GM12864 (cell line): ENCODE data around the gene SORCS2.

Source experiments
- DNase-seq: peaks from one replicate; pipeline ENCODE4 v3.0.0-alpha.2; 2011; ENCODE audit warnings: low read depth
- H3K4me3 ChIP-seq: 2 replicates; pipeline ENCODE4 v1.5.1; 2011; ENCODE audit warnings: mild to moderate bottlenecking, low read depth, low read length, control low read depth
- CTCF ChIP-seq: IDR thresholded peaks from 2 replicates; pipeline ENCODE4 v1.5.1; 2011; ENCODE audit warnings: low read depth, mild to moderate bottlenecking, moderate library complexity, low read length, control low read depth, inconsistent platforms; ENCODE audit errors: missing control alignments

SORCS2 gene

GRCh38 chr4:7663075-7663541, 470.8 kb downstream of the SORCS2 start:
- no peak overlapping the region for H3K4me3 ChIP-seq
- no peak for DNase-seq
- no peak for TF ChIP-seq CTCF

GRCh38 chr4:7664106-7664505, 471.8 kb downstream of the SORCS2 start:
- TF ChIP-seq CTCF, result no peak
- no peak overlapping the region for H3K4me3 ChIP-seq
- no peak for DNase-seq

- H3K4me3 ChIP-seq, result no peak overlapping the region
- DNase-seq, result no peak
- TF ChIP-seq CTCF, result no peak
These were observed 473.0 kb downstream of the SORCS2 start for GRCh38 chr4:7665321-7665720.

GRCh38 chr4:7666011-7666410, 473.7 kb downstream of the SORCS2 start:
- TF ChIP-seq CTCF, result no peak
- no peak overlapping the region for H3K4me3 ChIP-seq
- no peak for DNase-seq

- DNase-seq, result no peak
- H3K4me3 ChIP-seq, result no peak overlapping the region
- TF ChIP-seq CTCF, result no peak
These were observed 474.4 kb downstream of the SORCS2 start for GRCh38 chr4:7666744-7667143.

- no peak overlapping the region for H3K4me3 ChIP-seq
- no peak for TF ChIP-seq CTCF
- no peak for DNase-seq
These were observed 475.9 kb downstream of the SORCS2 start for GRCh38 chr4:7668271-7668670.

GRCh38 chr4:7668826-7669225, 476.5 kb downstream of the SORCS2 start:
- no peak overlapping the region for H3K4me3 ChIP-seq
- no peak for TF ChIP-seq CTCF
- DNase-seq, result no peak
